ENCODE data around the gene NUDT3. TPM values are rescaled to one million over a fixed set of nuclear protein-coding genes. Genes with fewer than 3 reads are reported as not detected.

NUDT3 gene
- total and polyA plus RNA-seq, 9 of the 15 experiments (the other 6 are each of a cell fraction or from before 2014, with no cell fraction given), result 5.4 to 81.2 (median 56.4) TPM

DNA sequence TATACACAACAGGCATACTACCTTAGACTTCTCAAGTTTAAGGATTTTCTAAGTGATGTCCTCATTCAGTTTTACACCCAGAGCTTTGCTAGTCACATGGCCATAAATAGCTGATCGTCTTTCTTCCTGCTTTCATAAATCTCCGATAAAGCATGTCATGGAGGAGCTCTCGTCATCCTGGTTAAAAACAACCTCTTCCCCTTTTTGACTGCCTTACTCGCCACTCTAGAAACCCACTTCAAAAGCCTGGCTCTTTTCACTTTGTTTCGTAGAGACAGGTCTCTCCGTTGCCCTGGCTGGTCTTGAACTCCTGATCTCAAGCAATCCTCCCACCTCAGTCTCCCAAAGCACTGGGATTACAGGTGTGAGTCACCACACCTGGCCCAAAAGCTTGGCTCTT lies 76.7 kb downstream of the NUDT3 start (continued):
- TF ChIP-seq, protein P1, sequence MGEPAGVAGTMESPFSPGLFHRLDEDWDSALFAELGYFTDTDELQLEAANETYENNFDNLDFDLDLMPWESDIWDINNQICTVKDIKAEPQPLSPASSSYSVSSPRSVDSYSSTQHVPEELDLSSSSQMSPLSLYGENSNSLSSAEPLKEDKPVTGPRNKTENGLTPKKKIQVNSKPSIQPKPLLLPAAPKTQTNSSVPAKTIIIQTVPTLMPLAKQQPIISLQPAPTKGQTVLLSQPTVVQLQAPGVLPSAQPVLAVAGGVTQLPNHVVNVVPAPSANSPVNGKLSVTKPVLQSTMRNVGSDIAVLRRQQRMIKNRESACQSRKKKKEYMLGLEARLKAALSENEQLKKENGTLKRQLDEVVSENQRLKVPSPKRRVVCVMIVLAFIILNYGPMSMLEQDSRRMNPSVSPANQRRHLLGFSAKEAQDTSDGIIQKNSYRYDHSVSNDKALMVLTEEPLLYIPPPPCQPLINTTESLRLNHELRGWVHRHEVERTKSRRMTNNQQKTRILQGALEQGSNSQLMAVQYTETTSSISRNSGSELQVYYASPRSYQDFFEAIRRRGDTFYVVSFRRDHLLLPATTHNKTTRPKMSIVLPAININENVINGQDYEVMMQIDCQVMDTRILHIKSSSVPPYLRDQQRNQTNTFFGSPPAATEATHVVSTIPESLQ (CRISPR knock-in tag; IDR thresholded peaks at IDR 0.05), result no peak
- peak; percentile 77; the same call in 1 of the 2 replicates for TF ChIP-seq ZNF41 (CRISPR knock-in tag; conservative IDR thresholded peaks at IDR 0.05)
- TF ChIP-seq, protein P2, sequence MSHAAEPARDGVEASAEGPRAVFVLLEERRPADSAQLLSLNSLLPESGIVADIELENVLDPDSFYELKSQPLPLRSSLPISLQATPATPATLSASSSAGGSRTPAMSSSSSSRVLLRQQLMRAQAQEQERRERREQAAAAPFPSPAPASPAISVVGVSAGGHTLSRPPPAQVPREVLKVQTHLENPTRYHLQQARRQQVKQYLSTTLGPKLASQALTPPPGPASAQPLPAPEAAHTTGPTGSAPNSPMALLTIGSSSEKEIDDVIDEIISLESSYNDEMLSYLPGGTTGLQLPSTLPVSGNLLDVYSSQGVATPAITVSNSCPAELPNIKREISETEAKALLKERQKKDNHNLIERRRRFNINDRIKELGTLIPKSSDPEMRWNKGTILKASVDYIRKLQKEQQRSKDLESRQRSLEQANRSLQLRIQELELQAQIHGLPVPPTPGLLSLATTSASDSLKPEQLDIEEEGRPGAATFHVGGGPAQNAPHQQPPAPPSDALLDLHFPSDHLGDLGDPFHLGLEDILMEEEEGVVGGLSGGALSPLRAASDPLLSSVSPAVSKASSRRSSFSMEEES (CRISPR knock-in tag; IDR thresholded peaks at IDR 0.05), result no peak
- TF ChIP-seq, protein P3, sequence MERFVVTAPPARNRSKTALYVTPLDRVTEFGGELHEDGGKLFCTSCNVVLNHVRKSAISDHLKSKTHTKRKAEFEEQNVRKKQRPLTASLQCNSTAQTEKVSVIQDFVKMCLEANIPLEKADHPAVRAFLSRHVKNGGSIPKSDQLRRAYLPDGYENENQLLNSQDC (CRISPR knock-in tag; IDR thresholded peaks at IDR 0.05), result no peak
- TF ChIP-seq, protein P4, sequence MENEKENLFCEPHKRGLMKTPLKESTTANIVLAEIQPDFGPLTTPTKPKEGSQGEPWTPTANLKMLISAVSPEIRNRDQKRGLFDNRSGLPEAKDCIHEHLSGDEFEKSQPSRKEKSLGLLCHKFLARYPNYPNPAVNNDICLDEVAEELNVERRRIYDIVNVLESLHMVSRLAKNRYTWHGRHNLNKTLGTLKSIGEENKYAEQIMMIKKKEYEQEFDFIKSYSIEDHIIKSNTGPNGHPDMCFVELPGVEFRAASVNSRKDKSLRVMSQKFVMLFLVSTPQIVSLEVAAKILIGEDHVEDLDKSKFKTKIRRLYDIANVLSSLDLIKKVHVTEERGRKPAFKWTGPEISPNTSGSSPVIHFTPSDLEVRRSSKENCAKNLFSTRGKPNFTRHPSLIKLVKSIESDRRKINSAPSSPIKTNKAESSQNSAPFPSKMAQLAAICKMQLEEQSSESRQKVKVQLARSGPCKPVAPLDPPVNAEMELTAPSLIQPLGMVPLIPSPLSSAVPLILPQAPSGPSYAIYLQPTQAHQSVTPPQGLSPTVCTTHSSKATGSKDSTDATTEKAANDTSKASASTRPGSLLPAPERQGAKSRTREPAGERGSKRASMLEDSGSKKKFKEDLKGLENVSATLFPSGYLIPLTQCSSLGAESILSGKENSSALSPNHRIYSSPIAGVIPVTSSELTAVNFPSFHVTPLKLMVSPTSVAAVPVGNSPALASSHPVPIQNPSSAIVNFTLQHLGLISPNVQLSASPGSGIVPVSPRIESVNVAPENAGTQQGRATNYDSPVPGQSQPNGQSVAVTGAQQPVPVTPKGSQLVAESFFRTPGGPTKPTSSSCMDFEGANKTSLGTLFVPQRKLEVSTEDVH (IDR thresholded peaks at IDR 0.05; ENCODE audit: low read depth, partially characterized antibody), result no peak
- TF ChIP-seq, protein P5, sequence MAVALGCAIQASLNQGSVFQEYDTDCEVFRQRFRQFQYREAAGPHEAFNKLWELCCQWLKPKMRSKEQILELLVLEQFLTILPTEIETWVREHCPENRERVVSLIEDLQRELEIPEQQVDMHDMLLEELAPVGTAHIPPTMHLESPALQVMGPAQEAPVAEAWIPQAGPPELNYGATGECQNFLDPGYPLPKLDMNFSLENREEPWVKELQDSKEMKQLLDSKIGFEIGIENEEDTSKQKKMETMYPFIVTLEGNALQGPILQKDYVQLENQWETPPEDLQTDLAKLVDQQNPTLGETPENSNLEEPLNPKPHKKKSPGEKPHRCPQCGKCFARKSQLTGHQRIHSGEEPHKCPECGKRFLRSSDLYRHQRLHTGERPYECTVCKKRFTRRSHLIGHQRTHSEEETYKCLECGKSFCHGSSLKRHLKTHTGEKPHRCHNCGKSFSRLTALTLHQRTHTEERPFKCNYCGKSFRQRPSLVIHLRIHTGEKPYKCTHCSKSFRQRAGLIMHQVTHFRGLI (CRISPR knock-in tag; IDR thresholded peaks at IDR 0.05), result no peak
- TF ChIP-seq POU5F1 (IDR thresholded peaks at IDR 0.05; ENCODE audit: borderline replicate concordance, low read depth, low read length, partially characterized antibody), result no peak
- TF ChIP-seq, protein P6, sequence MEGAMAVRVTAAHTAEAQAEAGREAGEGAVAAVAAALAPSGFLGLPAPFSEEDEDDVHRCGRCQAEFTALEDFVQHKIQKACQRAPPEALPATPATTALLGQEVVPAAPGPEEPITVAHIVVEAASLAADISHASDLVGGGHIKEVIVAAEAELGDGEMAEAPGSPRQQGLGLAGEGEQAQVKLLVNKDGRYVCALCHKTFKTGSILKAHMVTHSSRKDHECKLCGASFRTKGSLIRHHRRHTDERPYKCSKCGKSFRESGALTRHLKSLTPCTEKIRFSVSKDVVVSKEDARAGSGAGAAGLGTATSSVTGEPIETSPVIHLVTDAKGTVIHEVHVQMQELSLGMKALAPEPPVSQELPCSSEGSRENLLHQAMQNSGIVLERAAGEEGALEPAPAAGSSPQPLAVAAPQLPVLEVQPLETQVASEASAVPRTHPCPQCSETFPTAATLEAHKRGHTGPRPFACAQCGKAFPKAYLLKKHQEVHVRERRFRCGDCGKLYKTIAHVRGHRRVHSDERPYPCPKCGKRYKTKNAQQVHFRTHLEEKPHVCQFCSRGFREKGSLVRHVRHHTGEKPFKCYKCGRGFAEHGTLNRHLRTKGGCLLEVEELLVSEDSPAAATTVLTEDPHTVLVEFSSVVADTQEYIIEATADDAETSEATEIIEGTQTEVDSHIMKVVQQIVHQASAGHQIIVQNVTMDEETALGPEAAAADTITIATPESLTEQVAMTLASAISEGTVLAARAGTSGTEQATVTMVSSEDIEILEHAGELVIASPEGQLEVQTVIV (CRISPR knock-in tag; IDR thresholded peaks at IDR 0.05; ENCODE audit: borderline replicate concordance), result no peak
- TF ChIP-seq GTF2A2 (tag; IDR thresholded peaks at IDR 0.05), result no peak
- no peak for TF ChIP-seq DIDO1 (tag; IDR thresholded peaks at IDR 0.05; ENCODE audit: low read depth)
- no peak for TF ChIP-seq CHD2 (IDR thresholded peaks at IDR 0.05; ENCODE audit: low read depth, low read length)
- no peak for TF ChIP-seq POLR2H (tag; IDR thresholded peaks at IDR 0.05; ENCODE audit: low read depth)
